Hepatocyte (in vitro differentiated cells): Measurements from ENCODE around the gene SPATA20.

ENCODE experiments used
- EZH2 ChIP-seq: fragments of 200-600 bp; sonication (generic); IDR thresholded peaks from 2 replicates; pipeline ENCODE4 v1.6.1; 2016; ENCODE audit warnings: antibody characterized with exemption, mild to moderate bottlenecking, borderline replicate concordance
- EZH2phosphoT487 ChIP-seq: fragments of 200-600 bp; sonication (generic); IDR thresholded peaks from one replicate; pipeline ENCODE4 v1.6.1; 2018; ENCODE audit warnings: antibody characterized with exemption, mild to moderate bottlenecking, low read depth, moderate library complexity; ENCODE audit not compliant: unreplicated experiment, severe bottlenecking
- TF ChIP-seq, protein P1 (sequence below): fragments of 200-600 bp; sonication (generic); IDR thresholded peaks from 2 replicates; pipeline ENCODE4 v1.5.1; 2016; ENCODE audit warnings: antibody characterized with exemption, mild to moderate bottlenecking; ENCODE audit not compliant: poor library complexity

DNA sequence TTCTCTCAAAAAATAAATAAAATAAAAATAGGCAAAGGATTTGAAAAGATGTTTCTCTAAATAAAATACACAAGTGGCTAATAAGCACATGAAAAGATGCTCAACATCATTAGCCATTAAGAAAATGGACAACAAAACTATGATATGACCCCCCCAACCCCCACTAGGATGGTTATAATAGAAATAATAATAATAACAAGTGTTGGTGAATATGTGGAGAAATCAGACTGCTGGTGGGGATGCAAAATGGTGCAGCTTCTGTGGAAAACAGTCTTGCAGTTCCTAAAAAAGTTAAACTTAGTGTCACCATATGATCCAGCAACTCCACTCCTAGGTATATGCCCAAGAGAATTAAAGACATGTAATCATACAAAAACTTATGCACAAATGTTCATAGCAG lies 47.7 kb upstream of the SPATA20 start:
- TF ChIP-seq, protein P1, sequence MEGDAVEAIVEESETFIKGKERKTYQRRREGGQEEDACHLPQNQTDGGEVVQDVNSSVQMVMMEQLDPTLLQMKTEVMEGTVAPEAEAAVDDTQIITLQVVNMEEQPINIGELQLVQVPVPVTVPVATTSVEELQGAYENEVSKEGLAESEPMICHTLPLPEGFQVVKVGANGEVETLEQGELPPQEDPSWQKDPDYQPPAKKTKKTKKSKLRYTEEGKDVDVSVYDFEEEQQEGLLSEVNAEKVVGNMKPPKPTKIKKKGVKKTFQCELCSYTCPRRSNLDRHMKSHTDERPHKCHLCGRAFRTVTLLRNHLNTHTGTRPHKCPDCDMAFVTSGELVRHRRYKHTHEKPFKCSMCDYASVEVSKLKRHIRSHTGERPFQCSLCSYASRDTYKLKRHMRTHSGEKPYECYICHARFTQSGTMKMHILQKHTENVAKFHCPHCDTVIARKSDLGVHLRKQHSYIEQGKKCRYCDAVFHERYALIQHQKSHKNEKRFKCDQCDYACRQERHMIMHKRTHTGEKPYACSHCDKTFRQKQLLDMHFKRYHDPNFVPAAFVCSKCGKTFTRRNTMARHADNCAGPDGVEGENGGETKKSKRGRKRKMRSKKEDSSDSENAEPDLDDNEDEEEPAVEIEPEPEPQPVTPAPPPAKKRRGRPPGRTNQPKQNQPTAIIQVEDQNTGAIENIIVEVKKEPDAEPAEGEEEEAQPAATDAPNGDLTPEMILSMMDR, result no peak
- TF ChIP-seq EZH2 (no peak), EZH2phosphoT487 (no peak)
